Loucy (cell line): ENCODE measurements around the gene MYOM1.

Experiments used
- H2AFZ ChIP-seq: fragments of 200-600 bp; sonication (generic); 2 replicates; pipeline ENCODE4 v1.6.0; 2016; ENCODE audit warnings: antibody characterized with exemption, mild to moderate bottlenecking, low read length, moderate library complexity
- H3F3A ChIP-seq: fragments of 200-600 bp; 2 replicates; pipeline ENCODE4 v1.6.0; 2016; ENCODE audit warnings: antibody characterized with exemption, low read depth, mild to moderate bottlenecking
- H3K27me3 ChIP-seq: fragments of 200-600 bp; sonication (generic); 2 replicates; pipeline ENCODE4 v1.6.1; 2014; ENCODE audit warnings: low read length, mild to moderate bottlenecking; ENCODE audit not compliant: insufficient read depth, poor library complexity, severe bottlenecking
- H3K36me3 ChIP-seq: fragments of 200-600 bp; sonication (generic); 2 replicates; pipeline ENCODE4 v1.6.1; 2016; ENCODE audit warnings: low read length; ENCODE audit not compliant: insufficient read depth
- H3K4me1 ChIP-seq: fragments of 200-600 bp; sonication (generic); 2 replicates; pipeline ENCODE4 v1.5.1; 2014; ENCODE audit warnings: low read length, mild to moderate bottlenecking; ENCODE audit not compliant: insufficient read depth, poor library complexity, severe bottlenecking
- H3K4me2 ChIP-seq: fragments of 200-600 bp; sonication (generic); 2 replicates; pipeline ENCODE4 v1.6.0; 2014; ENCODE audit warnings: antibody characterized with exemption, low read length, low read depth, mild to moderate bottlenecking; ENCODE audit not compliant: poor library complexity, severe bottlenecking
- H3K4me3 ChIP-seq: fragments of 200-600 bp; sonication (generic); 2 replicates; pipeline ENCODE4 v1.5.1; 2014; ENCODE audit warnings: low read length, mild to moderate bottlenecking, mixed read lengths; ENCODE audit not compliant: poor library complexity, severe bottlenecking
- H3K79me2 ChIP-seq: fragments of 200-600 bp; sonication (generic); 2 replicates; pipeline ENCODE4 v1.6.1; 2014; ENCODE audit warnings: low read length; ENCODE audit not compliant: insufficient read depth
- H3K9ac ChIP-seq: fragments of 200-600 bp; sonication (generic); 2 replicates; pipeline ENCODE4 v1.6.0; 2014; ENCODE audit warnings: mild to moderate bottlenecking, low read depth, low read length, moderate library complexity; ENCODE audit not compliant: poor library complexity, severe bottlenecking
- H3K9me2 ChIP-seq: fragments of 200-600 bp; sonication (generic); replicated peaks from 2 replicates; pipeline ENCODE4 v1.6.1; 2016; ENCODE audit warnings: low read depth, low read length, mixed read lengths
- H3K9me3 ChIP-seq: fragments of 200-600 bp; sonication (generic); 2 replicates; pipeline ENCODE4 v1.6.1; 2014; ENCODE audit warnings: mild to moderate bottlenecking, antibody characterized with exemption, low read length, low read depth; ENCODE audit not compliant: insufficient read depth
- H4K20me1 ChIP-seq: fragments of 200-600 bp; sonication (generic); 2 replicates; pipeline ENCODE4 v1.6.0; 2014; ENCODE audit warnings: antibody characterized with exemption, low read length, mild to moderate bottlenecking; ENCODE audit not compliant: insufficient read depth, poor library complexity, severe bottlenecking
- CTCF ChIP-seq: fragments of 200-600 bp; sonication (generic); conservative IDR thresholded peaks from 2 replicates; pipeline ENCODE4 v1.5.1; 2014; ENCODE audit warnings: mild to moderate bottlenecking, antibody characterized with exemption, low read length
- EZH2phosphoT487 ChIP-seq: fragments of 200-600 bp; IDR thresholded peaks from 2 replicates; pipeline ENCODE4 v1.6.1; 2018; ENCODE audit warnings: antibody characterized with exemption, mild to moderate bottlenecking, moderate library complexity, borderline replicate concordance

MYOM1 gene

GRCh38 chr18:3054780-3055179 lies 165.0 kb downstream of the MYOM1 start:
- H3K4me1 ChIP-seq = peaks cover 26% of the 10 kb centered on the region

GRCh38 chr18:3054214-3054613 lies 165.6 kb downstream of the MYOM1 start:
- Histone ChIP-seq H3K9me3 (no peaks in the 10 kb centered on the region), H3K9ac (no peak overlapping the region), H3F3A (no peaks in the 10 kb centered on the region), H2AFZ (no peak overlapping the region), H3K4me2 (no peak overlapping the region), H3K27me3 (no peaks in the 10 kb centered on the region), H3K4me3 (no peak overlapping the region), H4K20me1 (no peaks in the 10 kb centered on the region), H3K79me2 (no peaks in the 10 kb centered on the region), H3K9me2 (no peaks in the 10 kb centered on the region), H3K36me3 (no peaks in the 10 kb centered on the region), H3K4me1 (peaks cover 21% of the 10 kb centered on the region)
- TF ChIP-seq EZH2phosphoT487 (no peak), CTCF (no peak)

More at GRCh38 chr18:3054780-3055179, 165.0 kb downstream of the MYOM1 start:
- no peaks in the 10 kb centered on the region for H4K20me1 ChIP-seq
- H3K9me3 ChIP-seq = no peaks in the 10 kb centered on the region
- H3K9me2 ChIP-seq = no peaks in the 10 kb centered on the region
- H2AFZ ChIP-seq = no peak overlapping the region
- peaks cover 3% of the 10 kb centered on the region; the same call in 1 of the 2 replicates for H3F3A ChIP-seq
- H3K27me3 ChIP-seq = no peaks in the 10 kb centered on the region
- H3K4me3 ChIP-seq = no peak overlapping the region
- no peak overlapping the region for H3K4me2 ChIP-seq
- no peak for TF ChIP-seq CTCF
- no peak for TF ChIP-seq EZH2phosphoT487
- H3K9ac ChIP-seq = no peak overlapping the region
- H3K36me3 ChIP-seq = no peaks in the 10 kb centered on the region
- no peaks in the 10 kb centered on the region for H3K79me2 ChIP-seq

GRCh38 chr18:3053081-3053480 lies 166.7 kb downstream of the MYOM1 start:
- Histone ChIP-seq H3K36me3 (no peaks in the 10 kb centered on the region), H3K9ac (no peak overlapping the region), H4K20me1 (no peaks in the 10 kb centered on the region), H3K27me3 (no peaks in the 10 kb centered on the region), H3K4me1 (peaks cover 9% of the 10 kb centered on the region), H2AFZ (no peak overlapping the region), H3K9me3 (no peaks in the 10 kb centered on the region), H3K4me3 (no peak overlapping the region), H3K9me2 (no peaks in the 10 kb centered on the region), H3K4me2 (no peak overlapping the region), H3K79me2 (no peaks in the 10 kb centered on the region), H3F3A (no peaks in the 10 kb centered on the region)
- TF ChIP-seq CTCF (no peak), EZH2phosphoT487 (no peak)
